Measurements from ENCODE around the gene AUTS2.

AUTS2 gene

DNA sequence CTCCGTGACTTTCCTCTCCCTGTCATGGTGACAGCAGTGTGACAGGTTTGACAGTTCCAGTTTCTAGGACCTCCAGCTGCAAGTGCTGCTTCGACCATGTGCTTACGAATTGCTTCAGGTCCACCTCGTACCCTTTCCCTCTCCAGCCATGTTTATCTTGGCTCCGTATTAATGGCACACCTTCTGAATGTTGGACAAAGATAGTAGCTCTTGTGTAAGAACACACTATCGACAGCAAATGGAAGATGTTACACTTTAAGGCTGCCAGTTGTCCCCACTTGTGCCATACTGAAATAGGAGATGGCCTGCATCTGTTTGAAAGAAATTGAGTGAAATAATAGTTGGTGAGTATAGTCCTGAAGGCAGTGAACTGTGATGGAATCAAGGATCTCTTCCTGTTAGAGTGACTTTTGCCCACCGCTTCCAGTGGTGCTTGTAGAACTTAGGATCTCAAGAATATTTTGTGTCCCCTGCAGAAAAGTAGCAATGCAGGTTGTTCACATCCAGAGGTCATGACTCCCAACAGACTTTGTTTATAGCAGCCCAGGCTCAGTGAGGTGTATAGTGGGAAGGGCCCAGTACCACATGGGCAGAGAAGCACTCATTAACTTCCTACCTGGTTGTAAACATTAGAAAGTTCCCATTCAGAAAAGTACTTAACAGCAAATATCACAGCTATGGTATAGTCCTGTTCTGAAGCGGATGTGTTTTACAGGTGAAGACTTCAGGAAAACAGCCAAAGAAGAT lies 904.0 kb downstream of the AUTS2 start:
- TF ChIP-seq, protein P1, sequence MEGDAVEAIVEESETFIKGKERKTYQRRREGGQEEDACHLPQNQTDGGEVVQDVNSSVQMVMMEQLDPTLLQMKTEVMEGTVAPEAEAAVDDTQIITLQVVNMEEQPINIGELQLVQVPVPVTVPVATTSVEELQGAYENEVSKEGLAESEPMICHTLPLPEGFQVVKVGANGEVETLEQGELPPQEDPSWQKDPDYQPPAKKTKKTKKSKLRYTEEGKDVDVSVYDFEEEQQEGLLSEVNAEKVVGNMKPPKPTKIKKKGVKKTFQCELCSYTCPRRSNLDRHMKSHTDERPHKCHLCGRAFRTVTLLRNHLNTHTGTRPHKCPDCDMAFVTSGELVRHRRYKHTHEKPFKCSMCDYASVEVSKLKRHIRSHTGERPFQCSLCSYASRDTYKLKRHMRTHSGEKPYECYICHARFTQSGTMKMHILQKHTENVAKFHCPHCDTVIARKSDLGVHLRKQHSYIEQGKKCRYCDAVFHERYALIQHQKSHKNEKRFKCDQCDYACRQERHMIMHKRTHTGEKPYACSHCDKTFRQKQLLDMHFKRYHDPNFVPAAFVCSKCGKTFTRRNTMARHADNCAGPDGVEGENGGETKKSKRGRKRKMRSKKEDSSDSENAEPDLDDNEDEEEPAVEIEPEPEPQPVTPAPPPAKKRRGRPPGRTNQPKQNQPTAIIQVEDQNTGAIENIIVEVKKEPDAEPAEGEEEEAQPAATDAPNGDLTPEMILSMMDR (IDR thresholded peaks at IDR 0.05; ENCODE audit: borderline replicate concordance, insufficient read depth, low read depth, low read length), result no peak
- no peak overlapping the region for H3K4me3 ChIP-seq (ENCODE audit: low read depth, low read length)

DNA sequence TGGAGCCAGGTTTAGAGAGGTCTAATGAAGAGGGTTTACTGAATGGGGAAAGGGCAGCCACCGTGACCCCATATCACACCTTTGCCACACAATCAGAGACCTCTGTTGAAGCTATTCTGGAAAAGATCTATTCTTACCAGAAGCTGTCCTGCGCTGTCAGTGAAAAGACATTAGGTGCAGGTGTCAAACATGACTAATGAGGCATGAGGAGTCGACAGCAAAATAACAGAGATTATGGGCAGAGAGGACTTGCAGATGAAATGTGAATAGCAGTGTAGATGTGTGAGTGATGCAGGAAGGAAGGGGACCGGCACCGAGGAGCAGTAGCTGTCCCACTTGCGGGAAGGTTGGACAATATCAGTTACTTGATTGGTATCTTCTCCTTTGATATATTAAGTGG lies 906.0 kb downstream of the AUTS2 start:
- TF ChIP-seq, protein P1 (IDR thresholded peaks at IDR 0.05; ENCODE audit: borderline replicate concordance, insufficient read depth, low read depth, low read length), result no peak
- no peak overlapping the region for H3K4me3 ChIP-seq (ENCODE audit: low read depth, low read length)

DNA sequence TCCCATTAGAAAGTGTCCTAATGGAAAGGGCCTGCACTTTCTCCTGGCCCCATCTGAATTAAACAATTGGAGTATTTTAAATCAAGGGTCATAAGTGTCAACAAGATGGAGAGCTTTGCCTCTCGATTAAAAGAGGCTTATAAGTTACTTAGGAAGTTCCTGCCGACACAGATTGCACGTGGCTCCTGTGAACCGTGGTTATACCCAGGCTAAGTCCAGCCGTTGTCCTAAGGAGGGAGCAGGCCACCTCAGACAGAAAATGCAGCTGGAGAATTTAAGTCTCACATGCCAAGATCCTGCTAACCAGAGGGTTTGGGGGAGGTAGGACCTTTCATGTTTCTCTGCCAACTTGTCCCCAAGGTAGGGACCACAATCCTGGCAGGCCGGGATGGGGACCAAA lies 907.2 kb downstream of the AUTS2 start:
- H3K4me3 ChIP-seq (ENCODE audit: low read depth, low read length), result no peak overlapping the region
- TF ChIP-seq, protein P1 (IDR thresholded peaks at IDR 0.05; ENCODE audit: borderline replicate concordance, insufficient read depth, low read depth, low read length), result no peak

DNA sequence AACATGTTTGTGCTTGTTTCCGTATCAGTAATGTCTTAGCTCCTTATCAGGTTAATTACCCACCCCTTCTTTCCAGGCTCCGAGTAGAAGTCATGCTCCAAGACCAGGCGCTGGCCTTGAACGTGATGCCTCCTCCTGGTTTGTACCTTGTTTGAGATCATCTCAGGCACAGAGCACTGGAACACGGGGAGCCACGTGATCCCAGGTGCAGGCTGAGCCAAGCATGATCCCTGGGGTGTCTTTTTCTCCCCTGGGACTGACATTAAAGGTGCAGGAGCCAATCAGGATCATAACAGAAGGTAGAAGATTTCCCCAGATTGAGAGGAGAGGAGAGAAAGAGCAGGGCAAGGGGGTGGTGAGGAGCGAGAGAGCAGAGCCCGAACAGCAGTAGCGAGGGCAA lies 907.6 kb downstream of the AUTS2 start:
- no peak overlapping the region for H3K4me3 ChIP-seq (ENCODE audit: low read depth, low read length)
- TF ChIP-seq, protein P1 (IDR thresholded peaks at IDR 0.05; ENCODE audit: borderline replicate concordance, insufficient read depth, low read depth, low read length), result no peak

DNA sequence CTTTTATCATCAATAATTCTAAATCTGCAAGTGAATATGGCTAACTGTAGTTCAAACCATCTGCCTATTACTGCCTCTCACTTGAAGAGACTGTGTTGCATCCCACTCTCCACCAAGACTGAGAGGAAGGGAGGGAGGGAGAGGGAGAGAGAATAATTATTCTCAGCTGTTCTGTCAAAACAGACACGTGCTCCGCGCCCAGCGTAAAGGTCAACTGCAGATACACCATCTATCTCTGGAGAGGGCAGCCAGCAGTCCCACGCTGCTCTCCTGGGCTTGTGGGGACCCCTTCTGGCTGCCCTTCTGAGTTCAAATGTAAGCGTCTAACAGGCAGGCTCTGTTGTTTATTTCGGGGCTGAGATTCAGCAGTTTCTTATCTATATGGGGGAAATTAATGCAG lies 908.2 kb downstream of the AUTS2 start:
- TF ChIP-seq, protein P1 (IDR thresholded peaks at IDR 0.05; ENCODE audit: borderline replicate concordance, insufficient read depth, low read depth, low read length), result peak; percentile 27; the same call in 1 of the 2 replicates
- no peak overlapping the region for H3K4me3 ChIP-seq (ENCODE audit: low read depth, low read length)

DNA sequence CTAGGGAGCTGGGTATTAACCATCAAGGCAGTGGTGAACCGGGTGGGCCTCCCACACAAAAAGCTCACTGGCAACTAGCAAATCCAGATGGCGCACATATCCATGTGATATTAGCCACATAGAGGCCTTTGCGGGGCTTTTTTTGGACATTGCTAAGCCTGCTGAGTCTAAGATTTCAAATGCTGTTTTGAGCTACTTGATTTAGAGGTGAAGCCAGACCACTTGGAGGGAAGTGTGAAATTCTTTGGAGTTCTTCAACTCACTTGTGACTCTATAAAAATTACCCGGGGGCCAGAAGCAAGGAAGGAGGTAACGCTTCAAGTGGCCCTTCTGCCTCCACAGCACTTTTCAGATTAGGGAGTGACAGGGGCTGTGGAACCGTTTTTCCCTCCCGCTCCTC lies 913.9 kb downstream of the AUTS2 start:
- TF ChIP-seq, protein P1 (IDR thresholded peaks at IDR 0.05; ENCODE audit: borderline replicate concordance, insufficient read depth, low read depth, low read length), result no peak
- H3K4me3 ChIP-seq (ENCODE audit: low read depth, low read length), result no peak overlapping the region

DNA sequence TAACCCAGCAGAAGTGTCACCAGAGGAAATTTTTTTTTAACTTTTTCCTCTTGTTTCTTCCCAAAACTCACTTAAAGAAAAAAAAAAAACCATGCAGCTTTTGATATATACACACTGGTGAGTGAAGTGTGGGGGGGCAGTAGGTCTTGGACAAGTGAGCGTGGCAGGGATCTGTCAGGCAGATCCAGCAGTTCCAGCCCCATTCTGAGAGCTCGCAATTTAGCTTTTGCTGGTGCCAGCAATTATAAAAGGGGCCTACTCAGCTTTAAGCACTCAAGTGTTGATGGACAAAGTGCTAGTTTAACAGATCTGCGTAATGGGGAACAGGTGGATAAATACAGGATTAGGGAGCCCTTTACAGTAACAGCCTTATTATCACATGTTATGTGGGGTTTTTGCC lies 914.5 kb downstream of the AUTS2 start:
- no peak overlapping the region for H3K4me3 ChIP-seq (ENCODE audit: low read depth, low read length)
- TF ChIP-seq, protein P1 (IDR thresholded peaks at IDR 0.05; ENCODE audit: borderline replicate concordance, insufficient read depth, low read depth, low read length), result no peak

Measured in GM12875 (cell line).